ENCODE data around the gene IGFL4.
A peak's percentile ranks its signal among the peaks of the same experiment; 100 is the strongest.

The IGFL4 gene

DNA sequence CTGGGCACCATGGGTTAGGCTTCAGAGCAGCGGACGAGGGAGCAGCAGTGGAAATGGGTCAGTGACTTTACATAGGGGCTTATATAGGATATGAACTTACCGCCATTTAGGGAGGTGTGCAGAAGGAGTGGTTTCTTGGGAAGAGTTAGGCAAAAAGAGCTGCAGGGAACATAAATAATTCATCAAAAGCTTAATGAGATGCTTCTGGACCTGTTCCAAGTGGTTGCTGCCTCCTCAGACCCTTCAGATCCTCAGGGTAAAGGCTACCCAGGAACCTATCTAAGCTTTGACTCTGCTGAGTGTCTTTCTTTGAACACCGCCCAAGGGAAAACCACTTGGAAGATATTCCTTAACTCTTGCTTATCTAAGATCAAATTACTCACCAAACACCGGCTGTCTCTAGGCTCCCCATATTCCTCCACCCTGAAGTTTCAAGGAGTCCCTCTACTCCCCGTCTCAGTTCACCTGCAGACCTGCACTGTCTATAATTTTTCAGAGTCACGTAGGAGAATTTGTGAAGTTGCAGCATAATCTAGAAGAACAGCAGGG, at the start of gene IGFL4:
Gene IGFL4 (minus strand): TSS at position 51 of the 549 bp plus-strand sequence. CDS start 40 bp downstream, at position 11.
- peak; percentile 67 for DNase-seq (ENCODE audit: low read depth)

DNA sequence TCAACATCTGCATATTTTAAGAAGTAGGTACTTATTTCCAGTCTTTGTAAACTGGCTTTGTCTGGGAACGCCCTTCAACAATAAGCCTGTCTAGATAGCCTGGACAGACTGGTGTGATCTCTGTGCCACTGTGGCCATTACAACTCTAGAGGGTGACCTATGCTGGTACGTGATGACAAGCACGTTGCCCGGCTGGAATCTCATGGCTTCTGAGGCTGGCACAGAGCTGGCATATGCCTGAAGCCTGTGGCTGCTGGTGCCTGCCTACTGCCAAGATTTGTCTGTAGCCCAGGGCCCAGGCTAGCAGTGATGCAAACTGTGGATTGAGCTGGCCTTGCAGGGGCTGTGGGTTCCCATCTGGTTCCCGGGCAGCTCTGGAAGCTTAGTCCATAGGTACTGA, 49.6 kb upstream of the IGFL4 start:
- DNase-seq (ENCODE audit: low read depth): no peak

DNA sequence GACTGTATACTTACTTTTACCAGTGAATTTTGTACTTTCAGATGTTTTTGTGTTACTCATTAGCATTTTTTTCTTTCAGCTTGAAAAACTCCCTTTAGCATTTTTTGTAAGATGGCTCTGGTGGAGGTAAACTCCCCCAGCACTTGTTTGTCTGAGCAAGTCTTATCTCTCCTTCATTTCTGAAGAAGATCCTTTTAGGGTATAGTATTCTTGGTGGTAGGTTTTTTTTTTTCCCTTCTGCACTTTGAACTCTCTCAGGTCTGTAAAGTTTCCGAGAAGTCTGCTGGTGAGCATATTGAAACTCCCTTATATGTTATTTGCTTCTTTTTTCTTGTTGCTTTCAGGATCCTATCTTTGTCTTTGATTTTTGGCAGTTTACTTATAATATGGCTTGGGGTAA, 48.6 kb upstream of the IGFL4 start:
- DNase-seq (ENCODE audit: low read depth): no peak

DNA sequence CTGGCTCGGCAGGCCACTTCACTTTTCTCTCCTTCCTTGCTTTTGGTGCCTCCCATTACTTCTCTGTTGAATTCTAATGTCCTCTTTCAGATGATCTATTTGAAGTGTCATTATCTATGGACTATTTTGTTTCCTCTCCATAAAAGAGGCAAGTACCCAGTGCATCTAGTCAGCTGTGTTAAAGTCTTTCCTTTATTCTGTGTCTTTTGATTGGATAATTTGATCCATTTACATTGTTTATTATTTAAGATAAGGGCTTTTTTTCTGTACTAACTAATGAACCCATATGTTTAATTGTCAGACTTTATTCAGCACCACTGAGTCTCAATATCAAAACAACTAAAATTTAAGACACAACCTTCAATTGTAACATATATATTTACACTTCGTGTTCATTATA, 47.3 kb upstream of the IGFL4 start:
- DNase-seq (ENCODE audit: low read depth): no peak

DNA sequence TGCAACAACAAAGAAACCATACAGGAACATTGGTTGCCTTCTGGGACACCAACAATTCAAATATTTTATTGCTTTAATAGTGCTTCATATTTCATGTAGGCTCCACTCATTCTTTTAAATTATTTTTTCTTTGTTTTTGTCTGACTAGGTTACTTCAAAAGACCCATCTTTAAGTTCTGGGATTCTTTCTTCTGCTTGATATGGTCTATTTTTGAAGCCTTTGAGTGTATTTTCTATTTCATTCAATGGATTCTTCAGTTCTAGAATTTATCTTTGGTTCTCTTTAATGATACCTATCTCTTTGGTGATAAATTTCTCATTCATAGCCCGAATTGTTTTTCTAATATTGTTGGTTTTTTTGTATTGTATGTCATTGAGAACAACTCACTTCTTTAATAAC, 45.1 kb upstream of the IGFL4 start:
- no peak for DNase-seq (ENCODE audit: low read depth)

DNA sequence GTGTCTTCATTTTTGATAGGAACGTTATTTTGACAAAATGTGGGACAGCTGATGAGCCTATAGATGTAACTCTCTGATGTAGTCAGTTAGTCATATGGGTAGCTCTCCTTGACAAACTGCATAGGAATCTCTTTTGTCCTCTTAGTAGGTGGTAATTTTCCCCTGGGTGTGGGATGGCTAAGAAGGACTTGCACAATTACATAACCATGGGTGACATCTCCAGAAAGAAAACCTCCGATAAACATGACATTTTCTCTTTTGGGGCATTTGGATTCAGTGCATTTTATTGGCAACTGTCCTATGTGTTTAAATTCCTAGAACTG, 41.9 kb upstream of the IGFL4 start:
- peak; percentile 19 for DNase-seq (ENCODE audit: low read depth)

- peak; percentile 78 for DNase-seq (ENCODE audit: low read depth)
Measured at GRCh38 chr19:46081928-46082727, 41.3 kb upstream of the IGFL4 start.

GRCh38 chr19:46080561-46080960, 39.8 kb upstream of the IGFL4 start:
- peak; percentile 95 for DNase-seq (ENCODE audit: low read depth)

GRCh38 chr19:46079576-46079975, 38.8 kb upstream of the IGFL4 start:
- no peak for DNase-seq (ENCODE audit: low read depth)

GRCh38 chr19:46078573-46079332, 38.0 kb upstream of the IGFL4 start:
- peak; percentile 67 for DNase-seq (ENCODE audit: low read depth)

- no peak for DNase-seq (ENCODE audit: low read depth)
Measured at GRCh38 chr19:46077815-46078167, 37.0 kb upstream of the IGFL4 start.

DNA sequence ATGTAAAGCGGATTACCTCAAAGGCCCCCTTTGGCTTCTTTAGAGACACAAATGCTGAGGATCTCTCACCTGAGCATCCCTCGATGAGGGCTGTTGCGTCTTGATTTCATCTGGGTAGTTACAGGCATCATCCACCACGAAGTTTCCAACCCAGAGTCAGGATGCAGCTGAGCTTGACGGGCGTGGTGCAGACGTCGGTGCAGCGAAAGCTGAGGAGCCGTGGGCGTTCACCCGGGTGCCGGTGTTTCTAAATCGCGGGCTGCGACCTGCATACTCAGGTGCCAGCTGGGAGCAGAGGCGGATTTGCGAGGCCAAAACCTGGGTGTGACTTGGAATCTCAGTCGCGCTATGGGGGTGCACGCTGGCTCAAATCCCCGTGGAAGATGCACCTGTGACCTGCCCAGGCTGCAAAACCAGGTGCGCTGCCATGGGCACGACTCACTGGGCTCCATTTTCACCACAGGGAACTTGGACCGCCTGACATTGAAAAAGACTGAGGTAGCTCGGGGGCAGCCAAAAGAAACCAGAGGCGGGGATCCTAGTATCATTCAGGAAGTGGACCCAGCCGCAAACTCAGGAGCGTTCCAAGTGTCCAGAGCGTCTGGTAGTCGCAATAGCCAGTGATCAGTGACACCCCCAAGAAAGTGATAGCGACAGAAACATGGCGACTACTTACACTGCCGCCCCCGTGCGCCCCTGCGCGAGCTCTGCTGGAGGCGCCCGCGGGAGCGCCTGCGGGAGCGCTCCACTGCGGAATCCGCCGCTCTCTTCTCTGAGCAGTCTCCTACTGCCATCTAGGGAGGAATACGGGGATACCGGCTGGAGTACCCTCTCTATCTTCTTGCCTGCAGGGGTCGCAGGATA, 36.4 kb upstream of the IGFL4 start:
- DNase-seq (ENCODE audit: low read depth): peak; percentile 72

GRCh38 chr19:46076031-46076880, 35.5 kb upstream of the IGFL4 start:
- DNase-seq (ENCODE audit: low read depth): no peak

DNA sequence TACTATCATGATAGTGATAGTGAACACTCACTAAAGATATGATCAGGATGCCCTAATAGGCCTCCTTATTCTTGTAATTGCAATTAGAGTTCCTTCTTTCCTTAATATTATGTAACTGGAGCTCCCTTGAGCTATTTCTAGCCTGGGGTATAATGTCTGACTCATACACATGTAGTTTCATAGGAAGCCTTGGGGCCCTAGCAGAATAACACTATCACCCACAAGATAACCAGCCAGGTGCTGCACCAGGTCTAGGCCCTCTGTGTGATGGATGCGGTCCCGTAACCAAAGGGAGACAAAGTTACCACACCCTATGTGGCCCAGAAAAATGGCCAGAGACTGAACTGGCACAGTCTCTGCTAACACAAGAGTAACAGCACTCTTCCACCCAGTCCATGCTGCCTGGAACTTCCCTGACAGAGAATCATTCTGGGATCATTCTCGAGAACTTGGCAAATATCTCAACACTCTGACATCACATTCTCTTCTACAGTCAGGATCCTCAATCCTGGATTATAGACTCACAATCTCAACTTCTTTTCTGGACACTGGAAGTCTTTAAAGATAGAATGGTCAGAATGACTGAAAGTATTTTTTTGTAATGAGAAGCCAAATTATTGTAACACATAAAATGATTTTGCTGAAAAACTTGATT, 32.6 kb upstream of the IGFL4 start:
- DNase-seq (ENCODE audit: low read depth): peak; percentile 29

DNA sequence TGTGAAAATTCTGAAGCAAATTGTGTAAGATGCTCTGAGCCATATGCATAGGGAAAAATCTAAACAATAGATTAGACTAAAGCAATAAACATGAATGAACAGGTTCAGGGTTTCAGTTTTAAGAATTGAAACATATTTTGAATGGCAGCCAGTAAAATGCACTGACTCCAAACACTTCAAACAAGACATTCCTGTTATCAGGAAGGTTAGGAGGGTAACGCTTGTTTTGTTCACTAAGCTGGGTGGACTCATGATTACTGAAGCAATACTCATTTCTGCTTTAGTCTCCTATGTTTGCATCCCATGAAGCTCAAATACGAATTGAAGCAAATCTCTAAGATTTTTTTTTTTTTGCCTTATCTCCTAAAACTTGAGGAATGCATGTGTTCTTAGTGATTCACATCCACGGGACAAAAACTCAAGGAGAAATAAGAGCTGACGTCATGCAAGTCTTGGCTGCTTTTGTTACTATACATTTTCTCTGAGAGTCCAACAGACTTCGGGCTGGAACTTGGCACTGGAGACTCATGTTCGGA, 29.1 kb upstream of the IGFL4 start:
- DNase-seq (ENCODE audit: low read depth): peak; percentile 95

DNA sequence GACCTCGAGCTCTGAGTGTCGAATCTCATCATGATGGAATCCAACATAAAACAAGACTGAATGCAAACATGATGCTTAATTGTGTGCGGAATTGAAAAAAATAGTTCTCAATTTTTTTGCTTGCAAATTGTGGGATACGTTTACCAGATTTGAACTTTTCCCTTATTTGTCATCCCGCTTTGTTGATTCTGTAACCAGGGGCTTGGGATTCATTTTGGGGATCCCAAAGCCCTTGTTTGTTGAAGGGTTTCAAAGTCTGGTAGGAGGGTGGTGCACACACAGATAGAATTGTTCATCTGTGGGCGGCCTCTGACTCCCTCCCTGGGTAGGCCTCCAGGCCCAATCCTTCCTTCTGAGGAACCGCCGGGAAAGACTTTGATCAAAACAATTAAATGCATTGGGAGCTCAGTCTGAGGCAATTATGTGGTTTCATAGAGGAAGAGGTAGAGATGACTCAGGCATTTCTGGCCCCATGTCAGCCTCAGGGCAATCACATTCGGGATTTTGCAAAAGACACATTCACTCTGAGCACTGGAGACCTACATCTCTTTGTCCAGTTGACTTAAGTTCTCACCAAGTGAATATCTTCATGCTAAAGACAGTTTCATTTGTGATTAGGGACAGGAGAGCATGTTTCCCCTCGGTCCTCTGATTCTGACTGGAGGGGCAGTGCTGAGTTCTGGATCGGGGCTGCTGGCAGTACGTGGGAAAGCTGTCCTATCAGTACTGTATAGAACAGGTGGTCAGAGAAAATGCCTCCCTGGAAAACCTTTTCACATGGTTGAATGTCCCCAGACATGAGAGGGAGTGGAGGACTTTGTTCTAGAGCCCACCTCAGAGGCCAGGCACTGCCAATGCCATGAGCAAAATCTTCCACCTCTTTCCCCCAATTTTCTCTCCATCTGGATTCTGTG, 27.8 kb upstream of the IGFL4 start:
- peak; percentile 94 for DNase-seq (ENCODE audit: low read depth)

GRCh38 chr19:46067691-46068090, 26.9 kb upstream of the IGFL4 start:
- DNase-seq (ENCODE audit: low read depth): no peak

GRCh38 chr19:46066471-46066870, 25.7 kb upstream of the IGFL4 start:
- no peak for DNase-seq (ENCODE audit: low read depth)

DNA sequence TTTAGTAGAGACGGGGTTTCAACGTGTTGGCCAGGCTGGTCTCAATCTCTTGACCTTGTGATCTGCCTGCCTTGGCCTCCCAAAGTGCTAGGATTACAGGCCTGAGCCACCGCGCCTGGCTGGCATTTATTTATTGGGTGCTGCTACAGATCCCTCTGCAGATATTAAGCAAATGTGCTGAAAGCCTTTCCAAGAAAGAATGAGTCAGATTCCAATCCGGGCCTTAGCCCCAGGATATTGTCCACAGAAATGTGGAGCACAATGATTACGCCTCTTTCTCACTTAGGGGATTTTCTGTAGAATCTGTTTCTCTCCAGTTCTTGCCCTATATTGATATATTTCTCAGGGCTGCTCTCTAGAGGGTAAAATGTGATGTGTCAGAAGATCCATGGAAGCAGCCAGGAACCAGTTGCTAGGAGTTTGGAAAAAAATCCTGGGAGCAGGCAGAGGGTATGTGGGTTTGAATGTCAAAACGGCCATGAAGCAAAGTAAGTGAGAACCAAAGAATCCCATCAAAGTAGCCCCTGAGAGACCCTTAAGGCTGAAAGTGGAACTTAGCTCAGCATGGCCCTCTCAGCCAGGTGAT, 24.8 kb upstream of the IGFL4 start:
- peak; percentile 78 for DNase-seq (ENCODE audit: low read depth)

Measured in amniotic epithelial cell (primary cell).